GM18861 (cell line): ENCODE results near the gene RNF14.

Experiments
- ATAC-seq: cut with Tn5 transposase; IDR thresholded peaks from one replicate; pipeline ENCODE4 v1.9.1; 2021; ENCODE audit not compliant: unreplicated experiment

RNF14 gene

DNA sequence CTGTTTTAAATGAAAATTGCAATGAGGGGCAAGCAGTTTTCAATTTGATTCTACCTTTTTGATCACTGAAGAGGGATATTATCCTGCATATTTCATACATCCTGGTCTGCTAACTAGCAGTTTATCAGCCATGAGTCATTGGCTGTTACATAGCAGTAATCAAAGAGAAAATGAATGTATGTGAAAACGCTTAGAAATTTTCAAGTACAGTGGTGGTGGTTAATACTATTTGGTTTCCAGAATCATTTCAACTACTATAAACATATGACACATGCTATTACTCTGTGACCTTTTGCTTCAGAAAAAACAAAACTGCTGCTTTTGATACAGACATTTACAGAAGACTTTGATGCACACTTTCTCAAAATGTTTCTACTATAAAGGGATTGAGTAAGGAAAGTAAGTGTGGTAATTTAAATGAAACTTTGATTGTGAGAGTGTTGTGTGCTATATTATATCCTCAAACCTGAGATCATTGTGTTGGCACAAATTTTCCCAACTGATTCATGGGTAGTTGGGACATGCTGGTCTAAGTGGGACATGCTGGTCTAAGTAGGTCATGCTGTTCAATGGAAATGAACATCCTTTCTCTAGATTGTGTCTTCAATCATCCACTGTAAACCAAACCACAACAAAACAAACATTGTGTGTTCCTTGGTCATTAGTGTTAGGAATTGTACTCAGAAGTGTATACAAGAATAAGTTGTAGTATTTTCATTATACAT, 5.1 kb downstream of the RNF14 start:
- ATAC-seq = no peak

DNA sequence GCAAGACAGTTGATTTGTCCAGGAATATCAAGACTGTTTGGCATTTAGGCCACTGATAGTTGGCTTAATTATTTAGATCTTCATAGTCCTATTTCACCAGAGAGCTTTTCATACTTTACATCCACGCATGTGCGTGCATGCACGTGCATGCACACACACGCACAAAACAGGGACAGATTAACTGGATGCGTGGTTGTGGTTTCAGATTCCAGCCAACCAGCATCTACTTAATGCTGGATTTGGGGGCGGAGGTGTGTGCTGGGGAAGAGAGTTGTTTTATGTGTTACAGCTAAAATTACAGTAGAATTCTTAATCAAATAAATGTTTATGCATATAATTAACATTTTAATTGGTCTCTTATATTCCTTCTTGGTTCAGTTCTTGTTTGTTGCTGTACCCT, 7.3 kb downstream of the RNF14 start:
- no peak for ATAC-seq

DNA sequence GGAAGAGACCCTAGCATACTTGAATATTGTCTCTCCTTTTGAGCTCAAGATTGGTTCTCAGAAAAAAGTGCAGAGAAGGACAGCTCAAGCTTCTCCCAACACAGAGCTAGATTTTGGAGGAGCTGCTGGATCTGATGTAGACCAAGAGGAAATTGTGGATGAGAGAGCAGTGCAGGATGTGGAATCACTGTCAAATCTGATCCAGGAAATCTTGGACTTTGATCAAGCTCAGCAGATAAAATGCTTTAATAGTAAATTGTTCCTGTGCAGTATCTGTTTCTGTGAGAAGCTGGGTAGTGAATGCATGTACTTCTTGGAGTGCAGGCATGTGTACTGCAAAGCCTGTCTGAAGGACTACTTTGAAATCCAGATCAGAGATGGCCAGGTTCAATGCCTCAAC, 9.5 kb downstream of the RNF14 start:
- no peak for ATAC-seq

- no peak for ATAC-seq
Measured at GRCh38 chr5:141982626-141983025, 13.7 kb downstream of the RNF14 start.

DNA sequence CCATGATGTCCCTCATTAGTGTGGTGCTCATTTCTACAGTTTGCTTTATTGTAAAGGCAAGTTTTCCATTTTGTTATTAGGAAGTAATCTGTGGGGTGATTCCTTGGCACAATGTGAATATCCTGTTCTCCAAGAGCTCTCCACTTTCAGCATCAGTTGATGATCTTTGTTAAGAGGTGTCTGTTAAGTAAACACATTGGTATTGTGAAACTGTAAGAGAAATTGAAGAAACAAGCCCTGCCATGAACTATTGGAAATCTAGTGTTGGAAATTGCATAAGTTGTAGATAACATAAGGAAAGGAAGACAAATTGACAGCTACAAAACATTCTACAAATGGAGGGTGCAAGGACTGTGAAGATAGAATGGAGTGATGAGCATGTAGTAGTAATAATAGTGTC, 17.2 kb downstream of the RNF14 start:
- no peak for ATAC-seq

DNA sequence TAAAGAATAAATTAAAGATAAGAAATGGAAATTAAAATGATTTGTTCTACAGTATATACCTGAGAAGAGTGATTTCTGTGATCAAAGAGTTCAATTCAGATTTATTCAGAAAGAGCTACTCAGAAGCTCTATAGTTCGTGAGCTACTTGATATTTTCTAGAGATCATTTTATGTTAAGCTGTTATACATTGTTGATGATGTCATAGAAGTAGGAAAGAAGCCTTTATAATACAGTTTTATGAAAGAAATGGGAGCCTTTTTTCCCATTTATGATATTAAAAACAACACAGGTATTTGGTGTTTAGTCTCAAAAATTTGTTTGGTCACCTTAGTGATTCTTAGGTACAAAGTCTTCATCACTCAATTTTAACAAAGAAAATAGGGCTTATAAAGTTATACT, 20.8 kb downstream of the RNF14 start:
- no peak for ATAC-seq

GRCh38 chr5:141992349-141992963, 23.6 kb downstream of the RNF14 start:
- ATAC-seq = peak; percentile 73

DNA sequence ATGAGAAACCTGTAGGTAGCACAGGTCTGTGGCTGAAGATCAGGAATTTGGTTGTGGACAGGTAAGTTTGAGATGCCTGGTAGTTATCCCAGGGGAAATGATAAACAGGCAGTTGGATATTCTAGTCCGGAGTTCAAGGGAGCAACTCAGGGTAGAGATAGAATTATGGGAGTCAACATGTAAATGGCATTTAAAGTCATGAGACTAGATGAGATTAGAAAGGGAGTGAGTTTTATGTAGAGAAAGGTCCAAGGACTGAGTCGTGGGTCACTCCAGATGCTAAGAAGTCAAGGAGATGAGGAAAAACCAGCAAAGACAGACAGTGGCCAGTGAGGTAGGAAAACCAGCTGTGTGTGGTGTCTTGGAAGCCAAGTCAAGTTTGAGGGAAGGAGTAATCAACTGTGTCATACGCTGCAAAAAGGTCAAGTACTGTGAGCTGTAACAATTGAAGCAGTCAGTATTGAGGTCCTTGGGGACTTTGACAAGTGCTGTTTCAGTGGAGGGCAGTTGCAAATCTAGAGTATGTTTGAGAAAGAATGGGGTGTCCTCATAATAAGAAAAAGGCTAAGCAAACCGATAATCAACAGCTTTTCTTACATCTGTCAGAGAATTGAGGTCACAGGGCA, 25.7 kb downstream of the RNF14 start:
- ATAC-seq = no peak

GRCh38 chr5:141995656-141996055, 26.8 kb downstream of the RNF14 start:
- ATAC-seq = no peak

- ATAC-seq = no peak
Measured at GRCh38 chr5:141997358-141997960, 28.6 kb downstream of the RNF14 start.

GRCh38 chr5:142000173-142000572, 31.3 kb downstream of the RNF14 start:
- no peak for ATAC-seq

- no peak for ATAC-seq
Measured at GRCh38 chr5:142000704-142001484, 32.0 kb downstream of the RNF14 start.

- ATAC-seq = no peak
Measured at GRCh38 chr5:142003266-142003800, 34.4 kb downstream of the RNF14 start.

- no peak for ATAC-seq
Measured at GRCh38 chr5:142006363-142007236, 37.7 kb downstream of the RNF14 start.

DNA sequence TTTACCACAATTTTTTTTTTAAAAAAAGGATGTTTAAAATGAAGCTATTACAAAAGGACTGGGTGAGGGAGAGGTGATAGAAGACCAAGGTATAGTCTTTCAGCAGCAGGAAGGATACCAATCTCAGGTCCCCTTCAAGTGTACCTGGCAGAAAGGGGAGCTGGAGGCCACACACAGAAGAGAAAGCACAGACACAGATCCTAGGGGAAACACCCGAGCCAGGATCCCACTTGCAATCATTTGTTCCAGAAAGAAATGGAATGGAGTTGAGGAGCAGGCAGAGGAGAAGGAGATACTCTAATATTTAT, 38.3 kb downstream of the RNF14 start:
- no peak for ATAC-seq

- ATAC-seq = no peak
Measured at GRCh38 chr5:142008813-142009212, 39.9 kb downstream of the RNF14 start.

- ATAC-seq = no peak
Measured at GRCh38 chr5:142009886-142010285, 41.0 kb downstream of the RNF14 start.

GRCh38 chr5:142011572-142012185, 42.8 kb downstream of the RNF14 start:
- ATAC-seq = no peak

- ATAC-seq = no peak
Measured at GRCh38 chr5:142012186-142012785, 43.4 kb downstream of the RNF14 start.
